Choroid plexus epithelial cell (primary cell): Measurements from ENCODE around the gene CA10.

Source experiments
- DNase-seq: peaks from one replicate; pipeline ENCODE4 v3.0.0-alpha.2; 2010; ENCODE audit warnings: low read depth
- H3K4me3 ChIP-seq: 2 replicates; pipeline ENCODE4 v1.5.1; 2011; ENCODE audit warnings: low read depth, mild to moderate bottlenecking, control low read depth, low read length, moderate library complexity
- TF ChIP-seq, protein P1 (sequence below): conservative IDR thresholded peaks from 2 replicates; pipeline ENCODE4 v1.5.1; 2011; ENCODE audit warnings: low read depth, mild to moderate bottlenecking, control low read depth, inconsistent platforms, low read length, moderate library complexity

CA10 gene

DNA sequence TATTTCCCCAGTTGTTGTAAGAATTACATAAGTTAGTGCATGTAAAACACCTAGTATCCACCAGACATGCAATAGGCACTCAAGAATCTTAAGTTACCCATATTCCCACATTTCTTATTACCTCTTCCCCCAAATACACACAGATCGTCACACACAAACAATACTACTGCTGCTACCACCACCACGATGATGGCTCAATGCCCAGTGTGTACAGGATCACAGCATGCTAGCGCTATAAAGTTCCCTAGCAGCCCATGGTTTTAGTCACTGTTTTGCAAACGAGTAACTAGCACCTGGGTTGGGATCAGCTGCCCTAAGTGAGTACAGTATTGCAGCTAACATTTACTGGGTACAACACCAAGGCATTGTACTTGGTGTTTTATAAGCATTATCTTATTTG is 486.4 kb downstream of the CA10 start:
- no peak for DNase-seq
- TF ChIP-seq, protein P1, sequence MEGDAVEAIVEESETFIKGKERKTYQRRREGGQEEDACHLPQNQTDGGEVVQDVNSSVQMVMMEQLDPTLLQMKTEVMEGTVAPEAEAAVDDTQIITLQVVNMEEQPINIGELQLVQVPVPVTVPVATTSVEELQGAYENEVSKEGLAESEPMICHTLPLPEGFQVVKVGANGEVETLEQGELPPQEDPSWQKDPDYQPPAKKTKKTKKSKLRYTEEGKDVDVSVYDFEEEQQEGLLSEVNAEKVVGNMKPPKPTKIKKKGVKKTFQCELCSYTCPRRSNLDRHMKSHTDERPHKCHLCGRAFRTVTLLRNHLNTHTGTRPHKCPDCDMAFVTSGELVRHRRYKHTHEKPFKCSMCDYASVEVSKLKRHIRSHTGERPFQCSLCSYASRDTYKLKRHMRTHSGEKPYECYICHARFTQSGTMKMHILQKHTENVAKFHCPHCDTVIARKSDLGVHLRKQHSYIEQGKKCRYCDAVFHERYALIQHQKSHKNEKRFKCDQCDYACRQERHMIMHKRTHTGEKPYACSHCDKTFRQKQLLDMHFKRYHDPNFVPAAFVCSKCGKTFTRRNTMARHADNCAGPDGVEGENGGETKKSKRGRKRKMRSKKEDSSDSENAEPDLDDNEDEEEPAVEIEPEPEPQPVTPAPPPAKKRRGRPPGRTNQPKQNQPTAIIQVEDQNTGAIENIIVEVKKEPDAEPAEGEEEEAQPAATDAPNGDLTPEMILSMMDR: no peak
- no peak overlapping the region for H3K4me3 ChIP-seq

DNA sequence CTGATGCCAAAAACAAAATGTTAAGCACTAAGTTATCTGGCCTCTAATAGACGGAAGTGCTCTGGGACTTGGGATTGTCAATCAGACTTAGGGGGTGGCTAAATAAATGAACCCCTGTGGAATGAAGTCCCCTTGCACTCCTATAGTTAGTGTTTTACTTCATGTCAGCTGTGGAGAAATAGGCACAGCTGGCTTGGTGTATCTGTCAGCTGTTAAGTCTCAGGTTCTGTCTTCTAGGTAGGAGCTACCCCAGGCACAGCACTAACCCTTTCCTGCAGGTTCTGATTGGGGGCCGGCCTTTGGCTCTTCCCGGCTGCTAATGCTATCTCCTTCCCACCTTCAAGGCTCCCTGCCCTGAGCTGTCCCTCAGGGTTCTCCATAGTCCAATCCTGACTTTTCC is 487.6 kb downstream of the CA10 start:
- TF ChIP-seq, protein P1: no peak
- no peak for DNase-seq

DNA sequence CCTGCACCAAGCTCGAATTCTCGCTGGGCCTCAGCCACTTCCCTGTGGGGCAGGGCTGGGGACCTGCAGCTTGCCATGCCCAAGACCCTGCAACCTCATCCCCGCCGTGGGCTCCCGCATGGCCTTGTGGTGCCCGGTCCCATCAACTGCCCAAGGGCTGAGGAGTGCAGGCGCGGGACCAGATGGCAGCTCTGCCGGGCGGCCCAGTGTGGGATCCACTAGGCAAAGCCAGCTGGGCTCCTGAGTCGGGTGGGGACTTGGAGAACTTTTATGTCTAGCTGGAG is 489.6 kb downstream of the CA10 start:
- TF ChIP-seq, protein P1: no peak
- no peak for DNase-seq
- no peak overlapping the region for H3K4me3 ChIP-seq

More for the DNA sequence above, 487.6 kb downstream of the CA10 start:
- H3K4me3 ChIP-seq: no peak overlapping the region

DNA sequence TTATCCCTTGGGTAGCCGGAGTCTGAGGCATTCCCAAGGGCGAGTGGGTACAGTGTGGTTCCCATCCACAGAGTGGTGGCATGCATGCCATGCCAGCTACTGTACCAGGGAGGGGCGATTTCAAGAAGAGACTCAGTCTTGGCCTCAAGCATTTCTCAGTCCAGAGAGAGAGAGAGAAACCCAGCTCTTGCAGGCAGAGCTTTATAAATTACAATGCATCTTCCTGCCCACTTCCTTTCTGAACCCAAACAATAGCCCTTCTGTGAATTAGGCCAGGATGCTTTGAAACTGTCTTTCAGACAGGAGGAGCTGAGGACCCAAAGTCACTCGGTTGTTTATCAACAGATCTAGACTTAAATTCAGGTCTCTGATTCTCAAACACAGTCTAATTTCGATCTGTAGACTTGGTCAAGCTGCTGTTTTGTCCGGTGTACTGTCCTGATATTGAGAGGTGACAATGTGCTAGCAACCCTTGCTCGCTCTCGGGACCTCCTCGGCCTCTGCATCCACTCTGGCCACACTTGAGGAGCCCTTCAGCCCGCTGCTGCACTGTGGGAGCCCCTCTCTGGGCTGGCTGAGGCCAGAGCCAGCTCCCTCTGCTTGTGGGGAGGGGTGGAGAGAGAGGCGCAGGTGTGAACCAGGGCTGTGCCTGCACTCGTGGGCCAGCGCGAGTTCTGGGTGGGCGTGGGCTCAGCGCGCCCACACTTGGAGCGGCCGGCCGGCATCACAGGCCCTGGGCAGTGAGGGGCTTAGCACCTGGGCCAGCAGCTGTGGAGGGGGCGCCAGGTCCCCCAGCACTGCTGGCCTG is 490.2 kb downstream of the CA10 start:
- H3K4me3 ChIP-seq: no peak overlapping the region
- no peak for DNase-seq
- TF ChIP-seq, protein P1: no peak

DNA sequence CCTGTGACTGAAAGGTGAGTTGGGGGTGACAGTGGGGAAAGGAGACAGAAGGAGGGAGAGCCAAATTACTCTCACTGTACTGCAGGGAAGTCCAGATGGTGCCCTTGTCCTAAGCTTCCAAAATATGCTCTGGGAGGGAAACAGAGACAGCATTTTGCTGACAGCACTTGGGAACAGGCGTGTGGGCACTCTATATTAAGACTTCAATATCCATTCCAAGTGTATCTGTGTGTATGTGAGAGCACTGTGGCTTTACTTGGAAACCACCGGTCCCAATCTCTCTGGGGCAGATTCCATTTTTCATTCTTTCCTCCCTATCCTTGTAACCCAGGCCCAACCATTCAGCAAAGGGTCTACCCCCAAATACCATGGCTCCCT is 490.8 kb downstream of the CA10 start:
- no peak overlapping the region for H3K4me3 ChIP-seq
- TF ChIP-seq, protein P1: no peak
- no peak for DNase-seq

DNA sequence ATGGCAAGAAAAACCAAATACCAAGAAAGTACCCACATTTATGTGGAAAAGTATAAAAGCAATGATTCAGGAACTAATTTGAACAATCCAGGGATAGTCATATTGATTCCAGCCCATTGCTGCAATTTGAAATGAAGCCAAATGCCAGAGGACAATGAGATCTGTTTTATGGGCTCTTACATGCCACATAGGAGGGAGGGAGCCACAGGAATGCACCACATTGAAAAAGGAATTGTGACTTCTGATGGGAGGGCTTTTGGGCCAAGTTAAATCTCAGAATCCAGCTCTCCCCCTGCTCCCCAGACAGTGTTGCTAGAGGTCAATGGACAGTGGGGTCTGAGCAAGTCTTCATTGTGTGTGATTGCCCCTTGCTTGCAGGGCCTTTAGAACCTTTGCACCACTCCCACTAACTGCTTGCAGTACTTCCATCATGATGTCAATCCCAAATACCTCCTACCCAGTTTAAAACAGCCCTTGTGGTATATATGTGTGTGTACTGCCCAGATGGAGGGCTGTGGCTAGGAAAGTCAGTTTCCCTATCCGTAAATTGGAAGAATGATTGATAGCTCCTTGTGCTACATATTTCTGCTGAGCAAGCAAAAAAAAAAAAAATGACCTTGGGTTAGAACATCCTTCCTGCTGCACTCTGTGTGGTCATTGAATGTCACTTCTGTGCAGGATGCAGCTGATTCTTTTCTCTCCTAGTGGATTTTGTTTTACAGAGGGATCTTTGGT is 491.4 kb downstream of the CA10 start:
- no peak overlapping the region for H3K4me3 ChIP-seq
- TF ChIP-seq, protein P1: no peak

More for the DNA sequence above, 491.4 kb downstream of the CA10 start:
- DNase-seq: no peak
